ENCODE measurements around the gene ALKBH4.
"Not testable (repeated sequence)": the region's sequence is repeated elsewhere in the genome, so short reads cannot be mapped to it uniquely, and the experiment has no call there.

Gene ALKBH4

GRCh38 chr7:102464577-102465280, at the start of gene ALKBH4, which contains the start of gene LRWD1:
Gene ALKBH4 (minus strand): TSS chr7:102464863. CDS start chr7:102464836, 27 bp downstream.
Gene LRWD1 (plus strand): TSS chr7:102464984. CDS start chr7:102465081, 97 bp downstream.
- WGBS (ENCODE audit: insufficient coverage, insufficient read length) = no CpG with 5 or more reads among the region's 81 CpGs
- DNase-seq (ENCODE audit: low read depth, low spot score) = peak; percentile 74

GRCh38 chr7:102512642-102513221, 48.1 kb upstream of the ALKBH4 start:
- H3K4me1 ChIP-seq (ENCODE audit: control insufficient read depth, insufficient read depth, low read length); H3K27ac ChIP-seq (ENCODE audit: low read length); H3K27me3 ChIP-seq (ENCODE audit: control insufficient read depth, insufficient read depth, low read length); H3K9me3 ChIP-seq (ENCODE audit: control insufficient read depth, insufficient read depth, low read length); DNase-seq (ENCODE audit: low read depth, low spot score); H3K36me3 ChIP-seq (ENCODE audit: control insufficient read depth, insufficient read depth, low read length); H3K4me3 ChIP-seq (ENCODE audit: low read length): not testable (repeated sequence)
- WGBS (ENCODE audit: insufficient coverage, insufficient read length) = no CpG with 5 or more reads among the region's 5 CpGs

More at GRCh38 chr7:102464577-102465280, at the start of gene ALKBH4, which contains the start of gene LRWD1:
- Histone ChIP-seq H3K27me3 (ENCODE audit: control insufficient read depth, insufficient read depth, low read length) (no peaks in the 10 kb centered on the region), H3K4me3 (ENCODE audit: low read length) (peak within 1 kb of the TSS; percentile 60), H3K9me3 (ENCODE audit: control insufficient read depth, insufficient read depth, low read length) (no peaks in the 10 kb centered on the region), H3K4me1 (ENCODE audit: control insufficient read depth, insufficient read depth, low read length) (peaks cover 2% of the 10 kb centered on the region; the same call in 1 of the 2 replicates), H3K36me3 (ENCODE audit: control insufficient read depth, insufficient read depth, low read length) (peaks cover 7% of the 10 kb centered on the region; the same call in 1 of the 2 replicates), H3K27ac (ENCODE audit: low read length) (no peak within 1 kb of the TSS)

- DNase-seq (ENCODE audit: low read depth, low spot score); H3K36me3 ChIP-seq (ENCODE audit: control insufficient read depth, insufficient read depth, low read length); H3K27ac ChIP-seq (ENCODE audit: low read length); H3K4me1 ChIP-seq (ENCODE audit: control insufficient read depth, insufficient read depth, low read length); H3K9me3 ChIP-seq (ENCODE audit: control insufficient read depth, insufficient read depth, low read length); H3K27me3 ChIP-seq (ENCODE audit: control insufficient read depth, insufficient read depth, low read length); H3K4me3 ChIP-seq (ENCODE audit: low read length): not testable (repeated sequence)
- WGBS (ENCODE audit: insufficient coverage, insufficient read length) = no CpG with 5 or more reads among the region's 30 CpGs
Measured at GRCh38 chr7:102511860-102512522, 47.3 kb upstream of the ALKBH4 start.

GRCh38 chr7:102510575-102510974, 45.9 kb upstream of the ALKBH4 start:
- not testable (repeated sequence) for H3K27ac ChIP-seq (ENCODE audit: low read length)
- no CpG with 5 or more reads among the region's 8 CpGs for WGBS (ENCODE audit: insufficient coverage, insufficient read length)

GRCh38 chr7:102507410-102508088, 42.9 kb upstream of the ALKBH4 start:
- not testable (repeated sequence) for H3K27me3 ChIP-seq (ENCODE audit: control insufficient read depth, insufficient read depth, low read length); H3K4me3 ChIP-seq (ENCODE audit: low read length); DNase-seq (ENCODE audit: low read depth, low spot score); H3K4me1 ChIP-seq (ENCODE audit: control insufficient read depth, insufficient read depth, low read length); H3K9me3 ChIP-seq (ENCODE audit: control insufficient read depth, insufficient read depth, low read length); H3K27ac ChIP-seq (ENCODE audit: low read length); H3K36me3 ChIP-seq (ENCODE audit: control insufficient read depth, insufficient read depth, low read length)
- WGBS (ENCODE audit: insufficient coverage, insufficient read length) = no CpG with 5 or more reads among the region's 8 CpGs

More at GRCh38 chr7:102510575-102510974, 45.9 kb upstream of the ALKBH4 start:
- H3K36me3 ChIP-seq (ENCODE audit: control insufficient read depth, insufficient read depth, low read length); H3K4me3 ChIP-seq (ENCODE audit: low read length); DNase-seq (ENCODE audit: low read depth, low spot score); H3K4me1 ChIP-seq (ENCODE audit: control insufficient read depth, insufficient read depth, low read length); H3K27me3 ChIP-seq (ENCODE audit: control insufficient read depth, insufficient read depth, low read length); H3K9me3 ChIP-seq (ENCODE audit: control insufficient read depth, insufficient read depth, low read length): not testable (repeated sequence)

GRCh38 chr7:102505298-102506185, 40.9 kb upstream of the ALKBH4 start:
- H3K9me3 ChIP-seq (ENCODE audit: control insufficient read depth, insufficient read depth, low read length); DNase-seq (ENCODE audit: low read depth, low spot score); H3K4me3 ChIP-seq (ENCODE audit: low read length); H3K4me1 ChIP-seq (ENCODE audit: control insufficient read depth, insufficient read depth, low read length); H3K36me3 ChIP-seq (ENCODE audit: control insufficient read depth, insufficient read depth, low read length); H3K27ac ChIP-seq (ENCODE audit: low read length); H3K27me3 ChIP-seq (ENCODE audit: control insufficient read depth, insufficient read depth, low read length): not testable (repeated sequence)
- no CpG with 5 or more reads among the region's 24 CpGs for WGBS (ENCODE audit: insufficient coverage, insufficient read length)

GRCh38 chr7:102503141-102503540, 38.5 kb upstream of the ALKBH4 start:
- WGBS (ENCODE audit: insufficient coverage, insufficient read length) = no CpG with 5 or more reads among the region's 12 CpGs
- H3K36me3 ChIP-seq (ENCODE audit: control insufficient read depth, insufficient read depth, low read length); H3K27me3 ChIP-seq (ENCODE audit: control insufficient read depth, insufficient read depth, low read length); H3K9me3 ChIP-seq (ENCODE audit: control insufficient read depth, insufficient read depth, low read length); H3K4me1 ChIP-seq (ENCODE audit: control insufficient read depth, insufficient read depth, low read length); H3K27ac ChIP-seq (ENCODE audit: low read length); H3K4me3 ChIP-seq (ENCODE audit: low read length); DNase-seq (ENCODE audit: low read depth, low spot score): not testable (repeated sequence)

GRCh38 chr7:102498321-102498720, 33.7 kb upstream of the ALKBH4 start:
- H3K9me3 ChIP-seq (ENCODE audit: control insufficient read depth, insufficient read depth, low read length); H3K36me3 ChIP-seq (ENCODE audit: control insufficient read depth, insufficient read depth, low read length); H3K4me3 ChIP-seq (ENCODE audit: low read length); H3K27ac ChIP-seq (ENCODE audit: low read length); H3K27me3 ChIP-seq (ENCODE audit: control insufficient read depth, insufficient read depth, low read length); H3K4me1 ChIP-seq (ENCODE audit: control insufficient read depth, insufficient read depth, low read length); DNase-seq (ENCODE audit: low read depth, low spot score): not testable (repeated sequence)
- WGBS (ENCODE audit: insufficient coverage, insufficient read length) = no CpG with 5 or more reads among the region's 16 CpGs

GRCh38 chr7:102497308-102497707, 32.6 kb upstream of the ALKBH4 start:
- not testable (repeated sequence) for H3K9me3 ChIP-seq (ENCODE audit: control insufficient read depth, insufficient read depth, low read length); H3K4me1 ChIP-seq (ENCODE audit: control insufficient read depth, insufficient read depth, low read length); DNase-seq (ENCODE audit: low read depth, low spot score); H3K27me3 ChIP-seq (ENCODE audit: control insufficient read depth, insufficient read depth, low read length); H3K36me3 ChIP-seq (ENCODE audit: control insufficient read depth, insufficient read depth, low read length); H3K27ac ChIP-seq (ENCODE audit: low read length); H3K4me3 ChIP-seq (ENCODE audit: low read length)
- no CpG with 5 or more reads among the region's 5 CpGs for WGBS (ENCODE audit: insufficient coverage, insufficient read length)

Measured in iPS DF 6.9 (cell line).